ENCODE results near the gene B3GNT3. TPM values are rescaled to one million over a fixed set of nuclear protein-coding genes. Genes with fewer than 3 reads are reported as not detected.

Gene B3GNT3
- total RNA-seq, 1 donor from 2014 or later, result 1.8 TPM

DNA sequence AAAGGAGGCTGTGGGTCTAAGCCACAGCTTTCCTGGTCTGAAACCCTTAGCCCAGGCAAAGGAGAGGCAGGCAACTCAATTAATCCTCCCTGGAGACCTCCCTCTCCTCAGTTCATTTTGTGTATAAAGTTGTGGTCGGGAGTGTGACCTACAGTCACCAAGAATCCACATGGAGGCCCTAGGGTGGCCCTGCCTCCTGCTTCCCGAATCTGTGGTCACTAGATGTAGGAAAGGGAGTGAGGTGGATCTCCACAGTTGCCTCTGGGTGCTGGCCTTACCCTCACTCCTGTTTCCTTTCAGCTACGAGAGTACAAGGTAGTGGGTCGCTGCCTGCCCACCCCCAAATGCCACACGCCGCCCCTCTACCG is 66.0 kb downstream of the B3GNT3 start:
- no peak for DNase-seq

DNA sequence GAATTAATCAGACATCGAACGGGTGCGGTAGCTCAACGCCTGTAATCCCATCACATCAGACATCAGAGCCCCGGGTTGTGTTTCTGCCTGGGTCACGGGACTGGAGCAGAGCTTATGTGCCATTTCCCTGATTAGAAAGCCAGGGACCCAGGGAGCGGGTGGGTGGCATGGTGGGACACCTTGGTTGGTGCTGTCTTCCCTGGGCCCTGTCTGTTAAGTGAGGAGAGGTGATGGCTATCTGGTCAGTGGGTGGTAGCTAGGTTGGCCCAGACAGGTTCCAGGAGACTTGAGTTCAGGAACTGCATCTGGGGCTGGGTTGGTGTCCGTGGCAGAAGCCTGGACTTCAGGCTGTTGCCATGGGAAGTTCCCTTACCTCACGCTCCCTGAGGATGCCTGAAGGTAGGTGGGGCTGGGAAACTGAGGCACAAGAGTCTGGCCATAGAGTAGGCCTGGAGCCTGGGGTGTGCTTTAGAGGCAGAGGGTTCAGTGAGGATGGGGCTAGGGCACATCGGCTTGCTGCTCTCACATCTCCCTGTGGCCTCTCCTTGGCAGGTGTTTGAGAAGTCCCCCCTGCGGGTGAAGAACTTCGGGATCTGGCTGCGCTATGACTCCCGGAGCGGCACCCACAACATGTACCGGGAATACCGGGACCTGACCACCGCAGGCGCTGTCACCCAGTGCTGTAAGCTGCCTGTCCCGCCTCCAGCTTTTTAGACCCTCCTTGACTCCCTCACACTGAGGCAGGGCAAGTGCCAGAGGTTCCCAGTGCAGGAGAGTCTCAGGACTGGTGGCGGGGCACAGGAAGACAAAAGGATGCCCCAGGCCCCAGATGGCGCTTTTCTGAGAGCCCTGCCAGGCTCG is 66.8 kb downstream of the B3GNT3 start:
- no peak for DNase-seq

DNA sequence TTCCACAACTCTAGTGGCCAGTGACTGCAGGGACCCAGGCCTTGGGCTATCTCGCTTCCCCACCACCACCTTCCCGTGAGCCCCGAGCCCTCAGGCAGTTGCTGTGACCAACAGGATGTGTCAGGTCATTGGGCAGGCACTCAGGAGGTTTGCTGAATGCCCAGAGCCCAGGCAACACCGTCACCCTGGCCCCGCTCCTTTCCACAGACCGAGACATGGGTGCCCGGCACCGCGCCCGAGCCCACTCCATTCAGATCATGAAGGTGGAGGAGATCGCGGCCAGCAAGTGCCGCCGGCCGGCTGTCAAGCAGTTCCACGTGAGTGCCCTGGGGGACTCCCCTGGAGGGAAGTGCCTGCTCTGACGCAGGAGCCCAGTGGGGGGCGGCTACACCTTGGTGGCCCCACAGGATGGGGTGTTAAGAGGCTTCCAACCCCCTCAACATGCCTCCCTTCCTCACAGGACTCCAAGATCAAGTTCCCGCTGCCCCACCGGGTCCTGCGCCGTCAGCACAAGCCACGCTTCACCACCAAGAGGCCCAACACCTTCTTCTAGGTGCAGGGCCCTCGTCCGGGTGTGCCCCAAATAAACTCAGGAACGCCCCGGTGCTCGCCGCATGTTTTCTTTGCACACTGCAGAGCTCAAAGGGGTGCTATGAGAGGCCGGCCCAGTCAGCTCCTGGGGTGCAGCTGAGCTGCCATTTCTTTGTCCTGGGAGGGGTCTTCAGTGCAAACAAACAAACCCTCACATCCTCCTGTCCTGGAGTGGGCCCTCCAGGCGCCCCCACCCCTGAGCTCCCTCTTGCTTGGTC is 68.0 kb downstream of the B3GNT3 start:
- no peak for DNase-seq

Small RNA genes within 50 kb of the gene (small RNA-seq; reads per million reads assigned to genes)
- not detected for gene SNORA68 (ENCODE audit: low replicate concordance)

Other genes with a start within 250 kb of the B3GNT3 start
- 66.3 TPM for gene COLGALT1, start 239.5 kb upstream of the B3GNT3 start, total RNA-seq
- gene UNC13A, start 106.8 kb upstream of the B3GNT3 start, total RNA-seq, result 0.21 TPM
- gene MAP1S, start 75.7 kb upstream of the B3GNT3 start, total RNA-seq, result 27.4 TPM
- gene FCHO1, start 43.7 kb upstream of the B3GNT3 start, total RNA-seq, result 2.2 TPM
- gene INSL3, start 26.4 kb downstream of the B3GNT3 start, total RNA-seq, result not detected
- 4.6 TPM for gene JAK3, start 52.8 kb downstream of the B3GNT3 start, total RNA-seq
- gene RPL18A, start 64.8 kb downstream of the B3GNT3 start, total RNA-seq, result 799 TPM
- not detected for gene SLC5A5, start 76.8 kb downstream of the B3GNT3 start, total RNA-seq
- 37.2 TPM for gene CCDC124, start 137.9 kb downstream of the B3GNT3 start, total RNA-seq
- gene KCNN1, start 172.0 kb downstream of the B3GNT3 start, total RNA-seq, result 0.41 TPM
- 30.1 TPM for gene ARRDC2, start 213.0 kb downstream of the B3GNT3 start, total RNA-seq

Data from tongue (tissue), 3 donors.